ENCODE measurements around the gene TMEM120A.

GRCh38 chr7:75962607-75963380 is 31.6 kb downstream of the TMEM120A start:
- TF ChIP-seq CTCF (IDR thresholded peaks at IDR 0.05; ENCODE audit: low read depth, low read length, poor library complexity, severe bottlenecking): no peak
- TF ChIP-seq EZH2phosphoT487 (IDR thresholded peaks at IDR 0.05; ENCODE audit: borderline replicate concordance, low read length): no peak
